Measurements from ENCODE around the gene COL6A2.

The COL6A2 gene

GRCh38 chr21:46097336-46098293, at the start of gene COL6A2:
Gene COL6A2 (plus strand): TSS chr21:46098112.
- H3K27ac Mint-ChIP-seq: no peak within 1 kb of the TSS
- no peaks in the 10 kb centered on the region for H3K36me3 Mint-ChIP-seq (ENCODE audit: low read depth)
- H3K27me3 Mint-ChIP-seq: peaks cover 28% of the 10 kb centered on the region
- peaks cover 5% of the 10 kb centered on the region for H3K9me3 Mint-ChIP-seq
- peak within 1 kb of the TSS; percentile 65 for H3K4me3 Mint-ChIP-seq
- peaks cover 5% of the 10 kb centered on the region for H3K4me1 Mint-ChIP-seq (ENCODE audit: low read depth)
- peak; percentile 78 for DNase-seq

- Mint-ChIP-seq H3K27me3 (no peaks in the 10 kb centered on the region), H3K9me3 (no peaks in the 10 kb centered on the region), H3K4me3 (no peak overlapping the region), H3K27ac (no peak overlapping the region), H3K4me1 (ENCODE audit: low read depth) (peaks cover 18% of the 10 kb centered on the region), H3K36me3 (ENCODE audit: low read depth) (no peaks in the 10 kb centered on the region)
- DNase-seq: peak; percentile 23
These were observed 48.7 kb upstream of the COL6A2 start for GRCh38 chr21:46048926-46049889.

- Mint-ChIP-seq H3K4me1 (ENCODE audit: low read depth) (peaks cover 21% of the 10 kb centered on the region), H3K9me3 (no peaks in the 10 kb centered on the region), H3K36me3 (ENCODE audit: low read depth) (no peaks in the 10 kb centered on the region), H3K4me3 (no peak overlapping the region), H3K27me3 (no peaks in the 10 kb centered on the region), H3K27ac (no peak overlapping the region)
- DNase-seq: peak; percentile 16
These were observed 47.8 kb upstream of the COL6A2 start for GRCh38 chr21:46049890-46050667.

- no peaks in the 10 kb centered on the region for H3K9me3 Mint-ChIP-seq
- no peaks in the 10 kb centered on the region for H3K27me3 Mint-ChIP-seq
- H3K4me1 Mint-ChIP-seq (ENCODE audit: low read depth): peaks cover 21% of the 10 kb centered on the region
- H3K36me3 Mint-ChIP-seq (ENCODE audit: low read depth): no peaks in the 10 kb centered on the region
- H3K4me3 Mint-ChIP-seq: no peak overlapping the region
- no peak overlapping the region for H3K27ac Mint-ChIP-seq
- peak; percentile 14 for DNase-seq
These were observed 47.1 kb upstream of the COL6A2 start for GRCh38 chr21:46050668-46051378.

GRCh38 chr21:46051379-46051770, 46.5 kb upstream of the COL6A2 start:
- no peaks in the 10 kb centered on the region for H3K9me3 Mint-ChIP-seq
- no peak overlapping the region for H3K27ac Mint-ChIP-seq

GRCh38 chr21:46051821-46052675, 45.9 kb upstream of the COL6A2 start:
- no peaks in the 10 kb centered on the region for H3K9me3 Mint-ChIP-seq
- peaks cover 30% of the 10 kb centered on the region for H3K4me1 Mint-ChIP-seq (ENCODE audit: low read depth)
- no peak for DNase-seq
- H3K4me3 Mint-ChIP-seq: no peak overlapping the region
- no peaks in the 10 kb centered on the region for H3K36me3 Mint-ChIP-seq (ENCODE audit: low read depth)
- H3K27me3 Mint-ChIP-seq: peaks cover 9% of the 10 kb centered on the region
- peak overlapping the region; percentile 37 for H3K27ac Mint-ChIP-seq

More at GRCh38 chr21:46051379-46051770, 46.5 kb upstream of the COL6A2 start:
- H3K36me3 Mint-ChIP-seq (ENCODE audit: low read depth): no peaks in the 10 kb centered on the region
- H3K27me3 Mint-ChIP-seq: peaks cover 5% of the 10 kb centered on the region
- H3K4me3 Mint-ChIP-seq: no peak overlapping the region
- peaks cover 26% of the 10 kb centered on the region for H3K4me1 Mint-ChIP-seq (ENCODE audit: low read depth)
- DNase-seq: peak; percentile 18

GRCh38 chr21:46052703-46053651, 44.9 kb upstream of the COL6A2 start:
- Mint-ChIP-seq H3K9me3 (no peaks in the 10 kb centered on the region), H3K27ac (peak overlapping the region; percentile 92), H3K4me3 (peak overlapping the region; percentile 23), H3K27me3 (peaks cover 18% of the 10 kb centered on the region), H3K4me1 (ENCODE audit: low read depth) (peaks cover 40% of the 10 kb centered on the region), H3K36me3 (ENCODE audit: low read depth) (no peaks in the 10 kb centered on the region)
- DNase-seq: peak; percentile 59

GRCh38 chr21:46054031-46054430, 43.9 kb upstream of the COL6A2 start:
- DNase-seq: peak; percentile 17
- H3K4me3 Mint-ChIP-seq: no peak overlapping the region
- H3K27me3 Mint-ChIP-seq: peaks cover 28% of the 10 kb centered on the region
- H3K9me3 Mint-ChIP-seq: peaks cover 5% of the 10 kb centered on the region
- peak overlapping the region; percentile 47 for H3K27ac Mint-ChIP-seq
- H3K36me3 Mint-ChIP-seq (ENCODE audit: low read depth): no peaks in the 10 kb centered on the region
- H3K4me1 Mint-ChIP-seq (ENCODE audit: low read depth): peaks cover 47% of the 10 kb centered on the region

- Mint-ChIP-seq H3K27ac (no peak overlapping the region), H3K36me3 (ENCODE audit: low read depth) (no peaks in the 10 kb centered on the region), H3K4me1 (ENCODE audit: low read depth) (peaks cover 50% of the 10 kb centered on the region), H3K9me3 (peaks cover 5% of the 10 kb centered on the region), H3K4me3 (no peak overlapping the region), H3K27me3 (peaks cover 31% of the 10 kb centered on the region)
- peak; percentile 23 for DNase-seq
These were observed 43.4 kb upstream of the COL6A2 start for GRCh38 chr21:46054451-46054881.

GRCh38 chr21:46055863-46056281, 42.0 kb upstream of the COL6A2 start:
- Mint-ChIP-seq H3K27me3 (peaks cover 33% of the 10 kb centered on the region), H3K4me1 (ENCODE audit: low read depth) (peaks cover 60% of the 10 kb centered on the region), H3K4me3 (no peak overlapping the region), H3K27ac (no peak overlapping the region), H3K36me3 (ENCODE audit: low read depth) (no peaks in the 10 kb centered on the region), H3K9me3 (peaks cover 5% of the 10 kb centered on the region)
- peak; percentile 24 for DNase-seq

- DNase-seq: peak; percentile 32
- H3K27ac Mint-ChIP-seq: peak overlapping the region; percentile 26
- no peak overlapping the region for H3K4me3 Mint-ChIP-seq
- H3K27me3 Mint-ChIP-seq: peaks cover 39% of the 10 kb centered on the region
- no peaks in the 10 kb centered on the region for H3K36me3 Mint-ChIP-seq (ENCODE audit: low read depth)
- peaks cover 64% of the 10 kb centered on the region for H3K4me1 Mint-ChIP-seq (ENCODE audit: low read depth)
- H3K9me3 Mint-ChIP-seq: peaks cover 5% of the 10 kb centered on the region
These were observed 41.4 kb upstream of the COL6A2 start for GRCh38 chr21:46056450-46056903.

Data from activated T-cell treated with anti-CD3 and anti-CD28 coated beads, Interleukin-2, amount 50 U/mL, for 24 hours (primary cell).